Measurements from ENCODE around the gene BZW1.

BZW1 gene

DNA sequence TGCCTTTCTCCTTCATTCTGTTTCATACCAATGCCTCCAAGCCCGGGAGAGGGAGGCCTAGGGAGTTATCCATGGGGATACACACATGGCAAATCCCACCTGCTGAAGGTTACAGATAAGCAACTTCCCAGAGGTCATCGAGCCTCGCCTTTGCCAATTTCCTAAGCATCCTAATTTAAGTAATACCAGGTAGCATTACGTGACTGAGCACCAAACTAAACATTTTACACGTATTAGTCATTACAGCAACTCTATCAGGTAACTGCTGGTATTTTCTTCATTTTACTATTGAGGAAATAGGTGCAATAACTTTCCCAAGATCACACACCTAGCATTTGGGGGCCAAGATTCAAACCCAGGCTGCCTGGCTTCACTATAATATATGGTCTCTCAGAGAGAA is 30.1 kb upstream of the BZW1 start:
- H3K27me3 Mint-ChIP-seq = peaks cover 23% of the 10 kb centered on the region
- H3K27ac Mint-ChIP-seq = no peak overlapping the region
- H3K36me3 Mint-ChIP-seq = no peaks in the 10 kb centered on the region
- CTCF ChIA-PET = no interaction called here
- H3K4me3 Mint-ChIP-seq = no peak overlapping the region
- H3K4me1 Mint-ChIP-seq = no peaks in the 10 kb centered on the region
- no peaks in the 10 kb centered on the region for H3K9me3 Mint-ChIP-seq
- no peak for DNase-seq

DNA sequence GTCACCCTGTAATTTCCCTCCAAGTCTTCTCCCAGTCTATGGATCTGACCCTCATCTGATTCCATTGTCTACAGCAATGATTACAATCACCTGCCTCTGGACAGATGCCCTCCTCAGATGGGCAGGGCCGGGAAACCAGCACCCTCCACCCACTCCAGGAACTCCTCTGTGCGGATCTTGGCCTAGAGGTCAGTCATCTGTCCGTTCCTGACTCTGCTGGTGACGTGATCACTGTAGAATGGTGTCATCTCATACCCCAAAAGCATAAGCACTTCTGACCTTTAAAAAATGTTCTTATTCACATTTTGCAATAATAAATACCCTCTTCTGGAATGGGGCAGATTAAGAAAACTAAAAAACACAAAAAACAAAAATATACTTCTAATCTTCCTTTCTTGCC is 29.5 kb upstream of the BZW1 start:
- Mint-ChIP-seq H3K27ac (no peak overlapping the region), H3K4me3 (no peak overlapping the region), H3K36me3 (no peaks in the 10 kb centered on the region), H3K4me1 (peaks cover 2% of the 10 kb centered on the region), H3K27me3 (peaks cover 18% of the 10 kb centered on the region), H3K9me3 (no peaks in the 10 kb centered on the region)
- DNase-seq = no peak
- CTCF ChIA-PET = no interaction called here

DNA sequence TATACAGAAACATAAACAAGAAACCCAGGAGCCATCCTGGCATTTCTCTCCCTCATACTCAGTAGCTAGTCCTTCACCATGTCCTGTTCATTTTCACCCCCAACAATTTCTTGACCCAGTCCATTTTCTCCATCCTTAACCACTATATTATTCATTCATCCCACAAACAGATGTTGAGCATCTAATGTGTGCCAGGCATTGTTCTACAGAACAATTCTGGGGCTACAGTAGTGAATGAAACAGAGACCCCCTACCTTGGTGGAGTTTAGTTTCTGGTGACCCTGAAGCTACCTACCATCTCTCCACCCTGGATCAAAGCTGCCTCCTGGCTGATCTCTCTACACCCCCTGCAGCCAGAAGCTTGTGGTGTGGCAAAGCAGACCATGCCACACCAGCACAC is 27.5 kb upstream of the BZW1 start:
- no peaks in the 10 kb centered on the region for H3K9me3 Mint-ChIP-seq
- H3K4me1 Mint-ChIP-seq = peaks cover 2% of the 10 kb centered on the region
- CTCF ChIA-PET = interaction anchor here (1.0 to 1.1 kb wide), 2 partner anchors 19 to 72 kb away, joined by 3 read pairs; no protein-coding TSS in a partner anchor
- H3K27ac Mint-ChIP-seq = no peak overlapping the region
- DNase-seq = no peak
- no peaks in the 10 kb centered on the region for H3K36me3 Mint-ChIP-seq
- H3K27me3 Mint-ChIP-seq = peaks cover 19% of the 10 kb centered on the region
- H3K4me3 Mint-ChIP-seq = no peak overlapping the region

DNA sequence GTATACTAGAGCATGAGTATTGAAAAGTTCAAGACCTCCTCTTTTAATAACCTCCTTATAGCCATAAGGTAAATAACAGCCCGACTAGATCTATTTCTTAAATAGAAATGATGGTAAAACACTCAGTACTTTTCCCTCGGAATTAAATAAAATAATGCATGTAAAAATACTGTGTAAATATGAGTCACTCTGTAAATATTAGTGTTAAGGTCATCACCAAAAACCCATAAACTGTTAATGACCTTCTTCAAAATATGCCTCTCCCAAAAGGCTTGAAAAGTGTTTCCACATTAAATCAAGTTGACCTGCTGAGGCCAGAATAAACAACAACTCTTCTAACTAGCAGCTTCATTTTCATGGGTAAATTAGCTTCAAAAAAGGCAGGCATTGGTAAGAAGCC is 25.3 kb upstream of the BZW1 start:
- Mint-ChIP-seq H3K36me3 (no peaks in the 10 kb centered on the region), H3K4me1 (peaks cover 2% of the 10 kb centered on the region), H3K27ac (no peak overlapping the region), H3K27me3 (peaks cover 25% of the 10 kb centered on the region), H3K9me3 (no peaks in the 10 kb centered on the region), H3K4me3 (no peak overlapping the region)
- DNase-seq = no peak
- CTCF ChIA-PET = interaction anchor here (0.7 kb wide), 1 partner anchor 696 kb away, joined by 4 read pairs; no protein-coding TSS in a partner anchor

DNA sequence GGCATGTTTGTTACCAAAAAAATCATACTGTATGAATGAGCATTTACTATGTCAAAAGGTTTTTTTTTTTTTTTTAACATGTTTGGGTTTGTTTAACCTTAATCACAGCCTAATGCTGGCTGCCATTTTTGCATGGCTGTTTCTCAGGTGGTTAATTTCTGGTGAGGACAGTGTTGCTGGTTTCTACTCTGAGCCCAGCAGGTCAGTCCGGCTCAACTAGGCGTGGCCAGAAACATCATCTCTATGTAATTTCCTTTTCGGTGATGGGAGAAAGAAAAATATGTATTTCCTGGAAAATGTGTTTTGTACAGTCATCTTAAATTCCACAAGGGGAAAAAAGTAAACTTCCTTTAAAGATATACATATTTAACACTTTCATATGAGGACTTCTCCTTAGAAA is 24.9 kb upstream of the BZW1 start:
- H3K27ac Mint-ChIP-seq = no peak overlapping the region
- peaks cover 25% of the 10 kb centered on the region for H3K27me3 Mint-ChIP-seq
- H3K4me1 Mint-ChIP-seq = peaks cover 2% of the 10 kb centered on the region
- H3K36me3 Mint-ChIP-seq = no peaks in the 10 kb centered on the region
- H3K9me3 Mint-ChIP-seq = no peaks in the 10 kb centered on the region
- H3K4me3 Mint-ChIP-seq = no peak overlapping the region
- CTCF ChIA-PET = interaction anchor here (0.7 kb wide), 1 partner anchor 697 kb away, joined by 4 read pairs; no protein-coding TSS in a partner anchor
- no peak for DNase-seq

DNA sequence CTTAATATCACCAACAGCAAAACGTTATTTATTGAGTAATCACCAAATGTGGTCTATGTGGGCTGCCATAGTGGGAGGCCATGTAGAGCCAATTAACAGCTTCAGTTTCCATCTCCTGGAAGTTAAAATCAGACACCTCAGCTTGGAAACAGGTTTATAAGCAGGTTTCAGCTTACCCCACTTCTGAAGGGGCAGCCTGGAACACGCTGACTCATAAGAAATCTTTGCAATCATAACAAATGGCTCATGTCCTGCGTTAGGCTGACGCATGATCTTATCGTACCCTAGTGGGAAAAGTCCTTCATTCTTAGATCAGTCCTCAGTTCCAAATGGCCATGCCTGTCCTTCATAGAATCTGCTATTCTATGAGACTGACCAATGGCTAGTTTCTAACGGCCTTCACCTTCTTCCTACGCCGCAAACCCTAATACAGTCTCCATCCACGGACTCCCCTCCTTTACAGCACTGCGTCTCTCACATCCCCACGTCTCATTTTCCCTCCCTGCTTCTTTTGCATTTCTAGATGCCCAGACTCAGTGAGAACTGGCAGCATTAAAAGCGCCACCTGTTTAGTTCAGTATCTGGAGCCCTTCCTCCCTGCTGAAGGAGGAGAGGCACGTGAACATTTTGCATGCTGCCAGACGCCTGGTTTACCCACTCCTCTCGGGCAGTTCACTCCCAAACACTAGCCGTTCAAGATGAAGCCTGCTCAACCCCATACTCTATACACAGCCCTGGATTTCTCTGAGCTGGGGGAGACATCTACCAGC is 24.2 kb upstream of the BZW1 start:
- Mint-ChIP-seq H3K27ac (no peak overlapping the region), H3K4me3 (no peak overlapping the region), H3K4me1 (peaks cover 2% of the 10 kb centered on the region), H3K9me3 (no peaks in the 10 kb centered on the region), H3K27me3 (peaks cover 22% of the 10 kb centered on the region), H3K36me3 (no peaks in the 10 kb centered on the region)
- no peak for DNase-seq
- CTCF ChIA-PET = no interaction called here

DNA sequence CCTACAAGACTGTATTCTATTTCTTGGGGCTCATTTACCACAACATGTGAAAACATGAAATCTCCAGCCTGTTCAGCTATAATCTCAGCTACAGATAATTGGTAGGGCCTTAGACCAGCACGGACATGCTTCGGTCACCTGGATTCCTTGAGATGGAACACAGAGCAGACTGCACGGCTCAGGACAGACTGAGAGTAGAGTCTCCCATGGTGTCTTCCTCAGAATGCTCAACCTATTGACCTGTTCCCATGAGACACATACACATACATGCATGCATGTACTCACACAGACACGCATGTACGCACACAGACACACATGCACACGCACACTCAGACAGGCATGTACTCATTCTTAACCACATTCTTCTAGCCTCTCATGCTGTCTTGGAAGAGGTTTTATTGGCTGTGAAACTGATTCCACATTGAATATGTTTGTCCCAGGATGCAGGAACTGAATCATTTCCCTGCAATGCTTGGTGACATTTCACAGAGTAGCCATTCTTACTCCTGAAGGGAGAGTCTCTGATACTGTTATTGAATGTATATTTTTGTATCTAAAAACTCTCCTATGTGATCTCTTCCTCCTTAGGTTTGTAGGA is 23.5 kb upstream of the BZW1 start:
- peaks cover 22% of the 10 kb centered on the region for H3K27me3 Mint-ChIP-seq

DNA sequence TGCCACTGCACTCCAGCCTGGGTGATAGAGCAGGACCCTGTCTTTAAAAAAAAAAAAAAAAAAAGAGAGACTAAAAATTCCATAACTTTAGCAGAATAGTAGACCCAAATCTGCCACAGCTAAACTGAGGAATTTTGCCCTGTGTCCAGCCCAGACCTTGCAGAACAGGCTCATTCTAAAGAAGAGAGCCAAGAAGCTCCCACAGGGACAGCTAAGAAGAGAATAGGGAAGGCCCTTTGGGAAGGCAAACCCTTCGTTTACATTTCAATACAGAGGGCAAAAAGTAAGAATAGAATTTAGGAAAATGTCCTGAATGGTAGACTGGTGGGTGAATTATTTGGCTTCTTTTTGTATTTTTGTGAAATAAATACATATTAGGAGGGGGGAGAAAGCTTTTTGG is 21.5 kb upstream of the BZW1 start:
- Mint-ChIP-seq H3K4me1 (peaks cover 2% of the 10 kb centered on the region), H3K4me3 (no peak overlapping the region), H3K9me3 (no peaks in the 10 kb centered on the region), H3K27me3 (peaks cover 16% of the 10 kb centered on the region), H3K27ac (no peak overlapping the region), H3K36me3 (no peaks in the 10 kb centered on the region)
- DNase-seq = no peak
- CTCF ChIA-PET = interaction anchor here (0.7 kb wide), 1 partner anchor 61 kb away, joined by 3 read pairs; no protein-coding TSS in a partner anchor

More for the DNA sequence above, 23.5 kb upstream of the BZW1 start:
- Mint-ChIP-seq H3K9me3 (no peaks in the 10 kb centered on the region), H3K36me3 (no peaks in the 10 kb centered on the region), H3K4me3 (no peak overlapping the region), H3K4me1 (peaks cover 2% of the 10 kb centered on the region), H3K27ac (no peak overlapping the region)
- CTCF ChIA-PET = no interaction called here
- DNase-seq = no peak

DNA sequence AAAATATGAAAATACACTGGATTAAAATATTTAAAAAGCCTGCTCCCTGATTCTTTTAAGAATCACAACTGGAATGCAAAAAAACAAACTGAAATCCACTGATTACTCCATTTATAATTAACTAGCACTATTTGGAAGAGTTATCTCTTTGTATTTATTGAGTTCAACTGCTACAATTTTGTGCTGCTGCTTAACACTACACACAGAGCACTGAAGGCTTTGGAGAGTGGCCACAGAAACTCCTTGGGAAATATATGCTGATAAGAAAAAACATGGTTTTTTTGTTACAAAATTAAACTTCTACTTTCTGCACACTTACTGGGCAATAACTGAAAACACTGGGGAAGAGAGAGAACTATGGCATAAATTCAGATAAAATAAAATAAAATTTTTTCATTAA is 19.8 kb upstream of the BZW1 start:
- DNase-seq = no peak
- Mint-ChIP-seq H3K9me3 (no peaks in the 10 kb centered on the region), H3K4me3 (no peak overlapping the region), H3K4me1 (peaks cover under 1% of the 10 kb centered on the region), H3K36me3 (no peaks in the 10 kb centered on the region), H3K27me3 (peaks cover 16% of the 10 kb centered on the region), H3K27ac (no peak overlapping the region)
- CTCF ChIA-PET = no interaction called here

DNA sequence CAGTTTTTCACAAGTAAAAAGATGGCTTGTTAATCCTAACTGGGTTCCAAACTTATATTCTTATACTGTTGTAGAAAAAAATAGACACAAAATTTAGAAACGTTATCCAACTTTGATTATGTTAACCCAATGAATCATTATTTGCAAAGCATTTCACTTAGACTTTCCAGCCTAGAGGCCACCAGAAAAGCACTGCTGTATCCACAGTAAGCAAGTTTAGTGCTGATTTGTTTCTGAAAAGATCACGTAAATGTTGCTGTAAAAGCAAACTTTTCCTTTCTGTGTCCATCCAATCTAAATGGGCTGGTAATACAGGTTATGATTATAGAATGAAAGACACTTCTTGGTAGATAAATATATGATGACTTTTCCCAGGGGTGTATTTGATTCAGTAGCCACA is 17.6 kb upstream of the BZW1 start:
- CTCF ChIA-PET = interaction anchor here (0.7 kb wide), 1 partner anchor 9 kb away, joined by 3 read pairs; no protein-coding TSS in a partner anchor

DNA sequence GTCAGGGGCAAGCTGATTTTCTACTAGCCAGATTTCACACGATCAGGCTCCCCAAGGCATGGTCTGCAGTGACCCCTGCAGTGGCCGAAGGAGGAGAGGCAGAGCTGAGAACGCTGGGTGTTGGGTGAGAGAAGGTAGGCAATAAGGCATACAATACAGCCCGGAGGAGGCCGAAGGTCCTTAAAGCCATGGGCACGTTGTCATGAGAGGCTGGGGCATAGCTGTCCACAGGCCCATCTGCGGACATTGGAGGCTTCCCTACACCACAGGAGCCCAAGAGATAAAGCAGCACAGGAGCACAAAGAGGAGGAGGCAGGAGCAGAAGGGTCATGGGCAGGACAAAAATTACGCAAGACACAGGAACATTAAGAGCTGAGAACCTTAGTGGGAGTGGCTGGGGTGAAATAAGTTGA is 16.7 kb upstream of the BZW1 start:
- CTCF ChIA-PET = no interaction called here
- H3K36me3 Mint-ChIP-seq = no peaks in the 10 kb centered on the region
- peaks cover 14% of the 10 kb centered on the region for H3K27me3 Mint-ChIP-seq
- no peak overlapping the region for H3K27ac Mint-ChIP-seq
- H3K9me3 Mint-ChIP-seq = no peaks in the 10 kb centered on the region
- H3K4me1 Mint-ChIP-seq = no peaks in the 10 kb centered on the region
- H3K4me3 Mint-ChIP-seq = no peak overlapping the region
- DNase-seq = no peak

More for the DNA sequence above, 17.6 kb upstream of the BZW1 start:
- no peak overlapping the region for H3K27ac Mint-ChIP-seq
- DNase-seq = no peak
- no peaks in the 10 kb centered on the region for H3K4me1 Mint-ChIP-seq
- H3K27me3 Mint-ChIP-seq = peaks cover 15% of the 10 kb centered on the region
- H3K36me3 Mint-ChIP-seq = no peaks in the 10 kb centered on the region
- no peak overlapping the region for H3K4me3 Mint-ChIP-seq
- H3K9me3 Mint-ChIP-seq = no peaks in the 10 kb centered on the region

DNA sequence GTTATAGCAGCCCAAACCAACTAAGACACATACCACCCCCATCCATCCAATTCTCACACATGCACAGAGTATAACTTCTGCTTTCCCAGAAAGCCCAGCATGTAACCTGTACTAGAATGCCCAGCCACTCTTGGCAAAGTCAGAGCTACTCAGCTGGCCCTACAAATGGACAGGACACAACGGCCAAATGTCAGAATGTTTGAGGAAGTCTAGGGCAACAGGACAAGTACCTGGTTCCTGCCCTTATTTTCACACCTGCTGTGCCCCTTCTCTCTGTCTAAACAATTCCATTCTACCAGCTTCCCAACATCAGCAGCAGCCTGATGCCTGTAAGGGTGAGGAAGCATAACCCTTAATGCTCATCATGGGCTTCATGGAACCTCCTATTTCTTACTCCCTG is 15.1 kb upstream of the BZW1 start:
- CTCF ChIA-PET = no interaction called here
- peaks cover 2% of the 10 kb centered on the region for H3K9me3 Mint-ChIP-seq
- no peak overlapping the region for H3K27ac Mint-ChIP-seq
- H3K4me3 Mint-ChIP-seq = no peak overlapping the region
- H3K27me3 Mint-ChIP-seq = peaks cover 5% of the 10 kb centered on the region
- no peaks in the 10 kb centered on the region for H3K4me1 Mint-ChIP-seq
- H3K36me3 Mint-ChIP-seq = no peaks in the 10 kb centered on the region
- DNase-seq = no peak

DNA sequence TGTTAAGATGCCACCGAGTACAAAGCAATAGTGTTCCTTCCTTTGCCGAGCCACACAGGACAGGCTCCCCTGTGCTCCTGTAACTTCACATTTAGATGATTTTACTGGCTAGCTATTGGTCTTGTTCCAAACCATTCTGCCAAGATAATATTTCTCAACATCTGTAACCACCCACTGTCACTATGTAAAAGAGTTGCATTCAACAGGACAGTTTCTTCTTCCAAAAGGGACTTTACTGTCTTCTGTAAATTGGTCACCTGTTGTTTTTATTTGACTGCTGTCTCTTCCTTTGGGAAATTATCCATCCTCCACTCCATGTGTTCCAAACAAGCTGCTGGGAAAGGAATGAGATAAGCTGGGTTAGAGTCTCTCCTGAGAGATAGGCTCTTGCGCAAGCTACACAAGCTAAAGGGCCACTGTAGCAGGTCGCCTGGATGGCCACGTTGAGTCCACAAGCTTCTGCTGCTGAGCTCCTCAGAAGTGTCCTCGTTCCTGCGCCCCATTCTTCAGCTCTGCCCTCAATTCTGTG is 14.4 kb upstream of the BZW1 start:
- H3K9me3 Mint-ChIP-seq = peaks cover 3% of the 10 kb centered on the region
- CTCF ChIA-PET = no interaction called here
- H3K4me3 Mint-ChIP-seq = no peak overlapping the region
- H3K27ac Mint-ChIP-seq = no peak overlapping the region
- DNase-seq = no peak
- no peaks in the 10 kb centered on the region for H3K4me1 Mint-ChIP-seq
- peaks cover 5% of the 10 kb centered on the region for H3K27me3 Mint-ChIP-seq
- H3K36me3 Mint-ChIP-seq = no peaks in the 10 kb centered on the region

DNA sequence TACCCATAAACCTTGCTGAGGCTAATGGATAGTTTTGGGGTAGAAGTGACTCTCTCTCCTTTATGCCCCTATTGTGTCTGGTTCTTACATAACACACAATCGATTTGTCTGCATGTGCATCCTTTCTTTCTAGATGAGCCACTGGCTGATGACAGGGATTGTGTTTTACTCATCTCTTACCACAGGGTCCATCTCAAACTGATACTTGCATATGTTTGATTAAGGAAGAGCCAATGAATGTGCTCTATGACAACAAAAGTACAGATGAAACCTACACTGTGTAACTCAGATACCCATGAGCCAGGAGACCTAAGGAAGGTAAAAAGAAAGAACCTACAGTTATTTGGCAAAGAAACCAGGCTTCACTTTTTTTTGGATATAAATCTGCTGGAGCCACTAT is 13.2 kb upstream of the BZW1 start:
- H3K27me3 Mint-ChIP-seq = peaks cover 7% of the 10 kb centered on the region
- no peaks in the 10 kb centered on the region for H3K4me1 Mint-ChIP-seq
- DNase-seq = no peak
- CTCF ChIA-PET = interaction anchor here (0.6 kb wide), 1 partner anchor 570 kb away, joined by 3 read pairs; no protein-coding TSS in a partner anchor
- H3K27ac Mint-ChIP-seq = no peak overlapping the region
- H3K36me3 Mint-ChIP-seq = no peaks in the 10 kb centered on the region
- H3K4me3 Mint-ChIP-seq = no peak overlapping the region
- H3K9me3 Mint-ChIP-seq = peaks cover 3% of the 10 kb centered on the region

DNA sequence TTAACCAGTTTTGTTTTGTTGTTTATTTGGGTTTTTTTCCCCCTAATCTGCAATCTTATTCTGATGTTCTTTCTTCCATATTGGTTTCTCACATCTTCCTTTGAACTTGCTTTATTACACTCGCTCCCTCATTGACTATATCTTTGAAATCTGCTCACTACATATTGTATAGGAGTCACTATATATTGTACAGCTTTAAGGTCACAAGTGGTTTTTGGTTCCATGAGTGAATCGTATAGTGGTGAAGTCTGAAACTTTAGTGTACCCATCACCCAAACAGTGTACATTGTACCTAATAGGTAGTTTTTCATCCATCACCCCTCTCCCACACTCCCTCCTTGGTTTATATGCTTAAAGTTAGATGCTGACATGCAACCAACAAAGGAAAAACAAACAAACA is 11.3 kb upstream of the BZW1 start:
- peaks cover 3% of the 10 kb centered on the region for H3K9me3 Mint-ChIP-seq
- H3K27ac Mint-ChIP-seq = no peak overlapping the region
- no peaks in the 10 kb centered on the region for H3K36me3 Mint-ChIP-seq
- CTCF ChIA-PET = no interaction called here
- peaks cover 17% of the 10 kb centered on the region for H3K27me3 Mint-ChIP-seq
- H3K4me1 Mint-ChIP-seq = no peaks in the 10 kb centered on the region
- no peak for DNase-seq
- H3K4me3 Mint-ChIP-seq = no peak overlapping the region
